ENCODE measurements around the gene DDAH1. TPM values are rescaled to one million over a fixed set of nuclear protein-coding genes. Genes with fewer than 3 reads are reported as not detected.
A peak's percentile ranks its signal among the peaks of the same experiment; 100 is the strongest.

DDAH1 gene
- total RNA-seq, 1 experiment from 2014 or later: 22.8 TPM

- Mint-ChIP-seq H3K36me3 (no peaks in the 10 kb centered on the region), H3K4me3 (no peak overlapping the region), H3K27me3 (ENCODE audit: low read depth) (no peaks in the 10 kb centered on the region), H3K27ac (peak overlapping the region; percentile 83), H3K9me3 (no peaks in the 10 kb centered on the region), H3K4me1 (peaks cover 20% of the 10 kb centered on the region)
- DNase-seq (ENCODE audit: low spot score) (no peak), ATAC-seq (peak; percentile 30; the same call in 1 of the 2 replicates)
- ChIA-PET POLR2A (interaction anchor here (0.6 kb wide), 1 partner anchor 364 kb away, joined by 5 read pairs; no protein-coding TSS in a partner anchor), CTCF (interaction anchor here (1.3 kb wide), 2 partner anchors 13 to 23 kb away, joined by 6 to 7 read pairs; no protein-coding TSS in a partner anchor)
- TF ChIP-seq ETV6 (CRISPR knock-in tag; IDR thresholded peaks at IDR 0.05) (no peak), PREB (CRISPR knock-in tag; IDR thresholded peaks at IDR 0.05; ENCODE audit: borderline replicate concordance) (no peak), ZNF121 (CRISPR knock-in tag; IDR thresholded peaks at IDR 0.05) (no peak), FOXK1 (CRISPR knock-in tag; IDR thresholded peaks at IDR 0.05) (no peak)
These were observed 144.4 kb downstream of the DDAH1 start for GRCh38 chr1:85320371-85321131.

- DNase-seq (ENCODE audit: low spot score): no peak
- H3K4me3 Mint-ChIP-seq: no peak overlapping the region
- no peaks in the 10 kb centered on the region for H3K27me3 Mint-ChIP-seq (ENCODE audit: low read depth)
- POLR2A ChIA-PET: no interaction called here
- H3K4me1 Mint-ChIP-seq: peaks cover 14% of the 10 kb centered on the region
- H3K27ac Mint-ChIP-seq: no peak overlapping the region
- no peak for ATAC-seq
- CTCF ChIA-PET: interaction anchor here (1.3 kb wide), 2 partner anchors 12 to 24 kb away, joined by 6 to 7 read pairs; no protein-coding TSS in a partner anchor
- H3K36me3 Mint-ChIP-seq: no peaks in the 10 kb centered on the region
- H3K9me3 Mint-ChIP-seq: no peaks in the 10 kb centered on the region
- TF ChIP-seq ZMAT4 (CRISPR knock-in tag; IDR thresholded peaks at IDR 0.05) (no peak), ERG (CRISPR knock-in tag; IDR thresholded peaks at IDR 0.05) (no peak), TEAD1 (CRISPR knock-in tag; IDR thresholded peaks at IDR 0.05) (no peak), CBFB (CRISPR knock-in tag; IDR thresholded peaks at IDR 0.05; ENCODE audit: low read depth) (no peak), ETV6 (CRISPR knock-in tag; IDR thresholded peaks at IDR 0.05) (no peak), ZNF219 (CRISPR knock-in tag; IDR thresholded peaks at IDR 0.05; ENCODE audit: borderline replicate concordance) (no peak), TEAD4 (CRISPR knock-in tag; IDR thresholded peaks at IDR 0.05) (no peak), ZBTB21 (CRISPR knock-in tag; IDR thresholded peaks at IDR 0.05; ENCODE audit: borderline replicate concordance) (no peak), NFATC4 (CRISPR knock-in tag; IDR thresholded peaks at IDR 0.05) (no peak)
These were observed 145.0 kb downstream of the DDAH1 start for GRCh38 chr1:85319931-85320330.

GRCh38 chr1:85319491-85319890 is 145.5 kb downstream of the DDAH1 start:
- POLR2A ChIA-PET: no interaction called here
- Mint-ChIP-seq H3K9me3 (no peaks in the 10 kb centered on the region), H3K27ac (no peak overlapping the region)
- TF ChIP-seq ZBTB21 (CRISPR knock-in tag; IDR thresholded peaks at IDR 0.05; ENCODE audit: borderline replicate concordance) (no peak), ZNF121 (CRISPR knock-in tag; IDR thresholded peaks at IDR 0.05) (no peak), ATF1 (CRISPR knock-in tag; IDR thresholded peaks at IDR 0.05) (no peak), JAZF1 (CRISPR knock-in tag; IDR thresholded peaks at IDR 0.05) (no peak), TCF7 (CRISPR knock-in tag; IDR thresholded peaks at IDR 0.05; ENCODE audit: low read depth) (no peak), ZNF671 (CRISPR knock-in tag; IDR thresholded peaks at IDR 0.05) (no peak), AR (CRISPR knock-in tag; IDR thresholded peaks at IDR 0.05) (no peak), ZNF512 (CRISPR knock-in tag; IDR thresholded peaks at IDR 0.05; ENCODE audit: borderline replicate concordance) (no peak), ZNF396 (CRISPR knock-in tag; IDR thresholded peaks at IDR 0.05; ENCODE audit: borderline replicate concordance) (no peak), RELA (CRISPR knock-in tag; IDR thresholded peaks at IDR 0.05; ENCODE audit: borderline replicate concordance) (no peak), SP1 (CRISPR knock-in tag; conservative IDR thresholded peaks at IDR 0.05) (no peak), ZNF138 (CRISPR knock-in tag; conservative IDR thresholded peaks at IDR 0.05) (no peak), TEAD1 (CRISPR knock-in tag; IDR thresholded peaks at IDR 0.05) (no peak), ZNF263 (CRISPR knock-in tag; IDR thresholded peaks at IDR 0.05; ENCODE audit: low read depth) (no peak), ZNF232 (CRISPR knock-in tag; IDR thresholded peaks at IDR 0.05) (no peak)

More at GRCh38 chr1:85319491-85319890, 145.5 kb downstream of the DDAH1 start:
- CTCF ChIA-PET: no interaction called here
- H3K4me1 Mint-ChIP-seq: peaks cover 9% of the 10 kb centered on the region
- H3K36me3 Mint-ChIP-seq: no peaks in the 10 kb centered on the region
- no peaks in the 10 kb centered on the region for H3K27me3 Mint-ChIP-seq (ENCODE audit: low read depth)
- DNase-seq (ENCODE audit: low spot score) (no peak), ATAC-seq (no peak)
- no peak overlapping the region for H3K4me3 Mint-ChIP-seq

All from WTC11 (cell line).